HG03558 (cell line): ENCODE data around the gene ROBO1.

Experiments
- ATAC-seq: cut with Tn5 transposase; IDR thresholded peaks from one replicate; pipeline ENCODE4 v1.9.1; 2021; ENCODE audit warnings: moderate number of reproducible peaks; ENCODE audit not compliant: unreplicated experiment; ENCODE audit errors: extremely low read depth

The ROBO1 gene

DNA sequence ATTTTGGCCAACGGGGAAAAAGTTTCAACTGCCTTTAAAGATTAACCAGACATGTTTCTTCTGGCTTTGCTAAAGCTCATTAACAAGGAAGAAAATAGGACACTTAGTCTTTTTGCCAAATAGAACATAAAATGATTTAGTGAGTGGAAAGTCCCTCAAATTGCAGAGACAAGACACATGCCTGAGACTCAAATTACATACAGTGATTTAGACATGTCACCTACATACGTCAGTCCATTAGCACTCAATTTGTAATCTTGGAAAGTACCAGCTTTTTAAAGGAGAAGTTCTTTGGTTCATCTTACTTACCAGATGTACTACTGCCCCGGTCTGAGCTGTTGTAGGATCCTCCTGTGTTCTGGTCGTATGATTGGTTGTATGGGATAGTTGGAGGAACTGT is 1134.2 kb downstream of the ROBO1 start:
- no peak for ATAC-seq

DNA sequence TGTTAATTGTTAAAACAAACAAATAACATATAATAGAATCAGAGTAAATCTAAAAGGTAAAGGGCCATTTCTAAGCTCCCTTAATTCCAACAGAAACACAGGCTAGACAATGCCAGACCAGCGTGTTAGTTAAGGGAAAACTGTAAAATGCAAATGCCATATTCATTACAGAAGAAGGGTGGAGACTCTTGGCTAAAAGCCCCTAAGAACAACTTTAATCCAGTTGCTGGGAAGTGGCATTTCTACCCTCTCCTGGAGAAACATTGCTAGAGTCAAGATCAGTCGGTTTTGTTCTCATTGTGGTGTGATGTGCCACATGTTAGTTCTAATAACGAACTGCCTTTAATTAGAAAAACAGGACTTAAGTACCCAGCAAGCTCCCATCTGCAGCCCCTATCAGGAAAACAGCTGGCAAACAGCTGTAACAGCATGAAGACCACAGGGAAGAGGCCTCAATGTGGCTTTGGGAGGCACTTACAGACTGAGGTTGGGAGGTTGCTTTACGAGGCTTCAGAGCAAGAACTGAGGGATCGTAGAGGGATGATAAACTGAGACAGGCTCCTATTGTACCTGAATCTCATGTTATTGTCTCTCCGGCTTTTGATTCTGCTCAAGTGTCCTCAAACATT is 1134.8 kb downstream of the ROBO1 start:
- no peak for ATAC-seq

DNA sequence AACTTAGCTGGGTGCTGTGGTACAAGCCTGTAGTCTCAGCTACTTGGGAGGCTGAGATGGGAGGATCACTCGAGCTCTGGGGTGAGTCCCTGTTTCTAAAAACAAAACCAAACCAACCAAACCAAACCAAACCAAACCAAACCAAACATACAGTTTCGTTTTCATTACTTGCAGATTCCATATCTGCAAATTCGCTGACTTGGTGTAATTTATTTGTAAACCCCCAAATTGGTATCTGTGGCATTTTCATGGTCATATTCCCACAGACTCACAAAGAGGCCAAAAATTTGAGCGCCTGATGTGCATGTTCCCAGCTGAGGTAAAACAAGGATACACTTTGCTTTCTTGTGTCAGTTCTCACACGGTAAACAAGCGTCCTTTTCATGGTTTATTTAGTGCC is 1138.3 kb downstream of the ROBO1 start:
- ATAC-seq = no peak

DNA sequence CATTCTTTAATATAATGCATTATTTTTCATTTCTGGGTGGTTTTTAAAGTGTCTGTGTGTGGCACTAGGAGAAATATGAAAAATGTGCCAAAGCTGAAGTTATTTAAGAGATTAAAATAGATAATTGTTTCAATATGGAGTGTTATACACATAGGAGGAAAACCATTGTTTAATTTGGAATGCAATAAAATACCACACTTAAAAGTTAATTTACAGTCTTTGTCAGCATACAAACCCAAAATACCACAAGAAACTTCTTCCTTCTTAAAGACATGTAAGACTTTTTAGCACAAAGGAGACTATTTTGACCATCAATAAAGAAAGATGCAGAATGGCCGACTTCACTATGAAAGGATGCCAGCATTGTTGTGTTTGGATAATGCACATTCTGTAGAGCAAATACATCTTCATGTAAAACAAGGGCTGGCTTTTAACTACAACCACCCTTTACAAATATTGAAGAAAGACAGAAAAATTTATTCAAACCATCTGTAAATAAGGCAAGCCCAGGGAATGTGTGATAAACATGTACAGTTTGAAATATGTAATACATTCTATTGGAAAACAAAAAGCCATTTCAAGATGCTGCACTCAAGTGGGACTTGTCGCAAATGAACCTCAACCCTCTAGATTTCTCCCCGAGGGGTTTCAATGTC is 1146.6 kb downstream of the ROBO1 start:
- no peak for ATAC-seq

DNA sequence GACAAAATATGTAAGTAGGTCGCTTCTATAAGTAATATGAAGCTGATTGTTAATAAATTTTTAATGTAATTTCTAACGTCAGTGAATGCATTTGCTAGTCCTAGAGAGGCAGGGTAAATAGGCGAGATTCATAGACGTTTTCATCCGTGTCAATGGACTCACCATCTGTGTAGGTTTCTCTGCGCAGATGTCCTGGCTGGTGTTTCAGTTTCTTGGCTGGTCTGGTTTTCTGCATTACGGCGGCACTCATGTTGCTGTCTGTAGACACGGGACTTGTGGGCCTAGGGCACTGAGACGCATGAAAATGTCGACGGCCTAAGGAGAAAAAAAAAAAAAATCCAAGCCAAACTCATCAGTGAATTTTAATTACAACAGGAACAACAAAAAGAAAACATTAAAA is 1153.3 kb downstream of the ROBO1 start:
- no peak for ATAC-seq

DNA sequence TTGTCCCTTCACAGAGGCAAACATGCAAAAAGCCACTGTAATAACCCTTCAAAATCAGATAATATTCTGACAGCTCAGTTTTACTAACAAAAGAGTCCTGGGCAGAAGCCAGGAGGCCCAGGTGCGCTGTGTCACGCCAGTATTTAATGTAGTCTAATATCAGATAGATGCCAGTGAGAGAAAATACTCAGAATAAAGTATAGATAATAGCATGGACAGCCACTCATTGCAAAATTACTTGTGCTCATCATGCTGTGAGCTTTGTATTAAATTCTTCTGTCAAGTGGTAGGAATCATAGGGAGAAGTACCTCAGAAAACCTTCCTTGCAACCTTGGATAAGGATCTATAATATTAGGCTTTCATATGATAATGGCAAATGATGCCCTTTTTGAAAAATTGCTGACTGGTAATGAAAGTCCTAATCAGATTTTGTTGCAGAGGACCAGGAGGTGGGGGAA is 1154.3 kb downstream of the ROBO1 start:
- ATAC-seq = no peak

DNA sequence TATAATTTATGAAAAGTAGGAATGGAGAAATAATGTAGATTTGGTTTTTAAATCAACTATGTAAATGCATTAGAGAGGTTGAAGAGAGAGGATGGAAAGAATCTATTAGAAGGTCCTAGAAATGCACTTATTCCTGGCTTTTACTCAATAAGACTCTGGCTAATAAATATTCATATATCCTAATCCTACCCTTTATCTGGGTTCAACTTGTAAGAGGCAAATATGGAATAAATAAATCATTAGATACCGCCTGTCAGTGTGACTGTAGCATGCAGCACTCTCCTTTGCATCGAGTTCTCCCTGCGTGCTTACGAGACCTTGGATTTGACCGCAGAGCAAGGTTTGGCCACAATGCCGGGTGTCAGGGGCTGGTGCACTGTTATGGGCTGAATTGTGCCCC is 1156.5 kb downstream of the ROBO1 start:
- no peak for ATAC-seq

DNA sequence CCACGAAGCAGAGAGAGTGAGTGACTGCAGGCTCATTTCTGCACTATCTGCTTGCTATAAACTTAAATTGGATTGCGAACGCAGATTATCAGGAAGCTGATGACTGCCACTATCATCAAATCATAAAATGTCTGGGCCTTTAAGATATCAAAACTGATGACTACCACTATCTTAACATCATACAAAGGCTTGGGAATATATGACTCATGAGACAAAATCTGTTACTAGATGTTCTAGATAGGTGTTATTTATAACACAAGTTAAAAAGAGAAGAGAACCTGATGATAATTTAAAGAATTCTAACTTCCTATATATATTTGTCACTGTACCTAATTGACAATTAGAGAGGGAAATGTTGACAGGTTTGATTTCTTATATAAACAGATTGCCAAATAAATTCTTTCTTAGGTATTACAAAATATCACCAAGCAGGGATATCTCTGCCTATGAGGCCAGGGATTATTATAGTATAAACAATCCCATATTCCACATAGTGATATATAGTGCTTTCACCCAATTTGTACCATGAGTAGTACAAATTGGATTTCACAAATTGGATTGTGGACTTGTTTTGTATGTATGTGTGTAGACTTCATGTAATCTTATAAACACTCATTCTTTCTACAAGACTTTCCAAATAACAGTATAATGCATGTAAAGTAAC is 1157.2 kb downstream of the ROBO1 start:
- no peak for ATAC-seq

DNA sequence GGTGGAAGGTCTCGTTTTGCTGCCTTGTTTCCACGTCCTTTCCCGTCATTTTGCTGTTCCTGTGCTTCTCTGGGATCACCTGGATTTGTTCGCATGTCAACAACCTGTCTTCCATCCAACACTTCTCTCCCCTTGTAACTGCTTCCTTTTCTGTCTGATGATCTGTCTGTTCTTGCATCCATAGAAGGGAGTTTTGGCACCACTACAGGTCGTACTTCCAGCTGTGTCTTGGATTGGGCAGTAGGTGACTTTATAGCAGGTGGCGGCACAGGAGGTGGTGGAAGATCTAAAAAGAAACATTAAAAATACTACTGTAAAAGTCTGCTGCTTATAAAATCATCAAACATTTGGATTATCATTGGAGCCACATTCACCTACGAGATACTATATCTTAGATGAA is 1161.0 kb downstream of the ROBO1 start:
- no peak for ATAC-seq

DNA sequence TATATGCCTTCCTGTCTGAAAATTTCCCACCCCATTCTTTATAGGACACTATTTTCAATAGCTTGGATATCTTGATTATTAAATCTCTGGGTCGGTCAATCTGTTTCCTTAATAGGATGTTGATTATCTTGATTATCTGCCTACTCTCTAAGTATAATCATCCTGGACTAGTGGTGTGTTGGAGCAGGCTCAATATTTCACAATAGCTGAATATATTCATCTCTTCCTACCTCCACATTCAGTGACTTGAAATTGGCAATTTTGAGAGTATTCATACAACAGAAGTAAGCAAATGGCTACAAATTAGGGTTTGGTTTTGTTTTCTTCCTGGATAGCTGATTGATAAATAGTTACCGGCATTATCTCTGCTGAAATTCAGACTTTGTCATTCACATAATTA is 1162.6 kb downstream of the ROBO1 start:
- ATAC-seq = no peak

DNA sequence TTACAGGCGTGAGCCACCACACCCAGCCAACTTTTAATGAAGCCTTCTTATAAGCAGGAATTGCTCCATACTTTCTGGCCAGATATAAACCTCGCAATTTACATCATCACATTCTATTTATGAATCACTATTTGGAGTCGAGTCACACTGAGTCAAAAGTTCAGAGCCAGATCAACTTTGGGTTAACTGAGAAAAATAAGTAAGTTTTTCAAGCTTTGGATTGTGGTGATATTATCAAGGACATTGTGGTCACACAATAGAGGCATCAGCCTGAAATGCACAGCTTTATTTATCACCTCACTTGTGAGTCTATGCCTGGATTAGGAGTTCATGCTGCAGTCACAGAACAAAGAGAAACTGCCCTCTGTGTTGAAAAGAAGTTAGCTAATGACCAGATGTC is 1163.5 kb downstream of the ROBO1 start:
- ATAC-seq = no peak

DNA sequence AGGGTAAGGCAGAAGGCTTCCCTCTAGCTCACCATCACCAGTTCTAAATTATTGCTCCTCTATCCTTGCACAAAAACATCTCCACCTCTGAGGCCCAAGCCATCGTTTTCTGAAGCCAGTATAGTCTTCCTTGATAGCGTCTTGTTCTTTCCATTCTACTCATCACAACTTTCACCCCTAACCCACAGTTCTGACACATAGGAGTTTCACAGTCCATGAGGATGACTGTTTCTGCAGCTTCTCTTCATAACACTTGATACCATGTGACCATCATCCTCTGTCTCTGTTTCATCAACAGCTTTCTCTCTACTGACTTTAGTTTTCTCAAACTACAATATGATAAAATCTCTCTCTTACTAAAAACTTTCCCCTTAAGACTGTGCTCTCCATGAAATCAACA is 1166.5 kb downstream of the ROBO1 start:
- ATAC-seq = no peak

DNA sequence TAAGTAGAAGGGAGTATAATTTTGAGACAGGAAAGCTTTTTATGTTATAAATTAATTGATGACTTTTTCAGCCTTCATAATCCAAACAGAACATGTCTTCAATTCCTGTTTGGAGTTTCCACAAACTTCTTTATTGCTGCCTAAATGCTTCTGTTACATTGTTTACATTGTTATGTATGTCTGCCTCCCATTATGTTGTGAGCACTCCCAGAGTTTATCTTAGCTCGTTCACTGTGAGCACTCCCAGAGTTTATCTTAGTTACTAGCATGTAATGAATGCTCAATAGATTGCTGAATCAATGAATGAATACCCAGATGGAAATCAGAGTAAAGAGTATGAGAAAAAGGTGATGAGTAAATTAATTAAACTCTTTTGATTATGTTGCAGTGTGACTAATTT is 1178.0 kb downstream of the ROBO1 start:
- no peak for ATAC-seq

DNA sequence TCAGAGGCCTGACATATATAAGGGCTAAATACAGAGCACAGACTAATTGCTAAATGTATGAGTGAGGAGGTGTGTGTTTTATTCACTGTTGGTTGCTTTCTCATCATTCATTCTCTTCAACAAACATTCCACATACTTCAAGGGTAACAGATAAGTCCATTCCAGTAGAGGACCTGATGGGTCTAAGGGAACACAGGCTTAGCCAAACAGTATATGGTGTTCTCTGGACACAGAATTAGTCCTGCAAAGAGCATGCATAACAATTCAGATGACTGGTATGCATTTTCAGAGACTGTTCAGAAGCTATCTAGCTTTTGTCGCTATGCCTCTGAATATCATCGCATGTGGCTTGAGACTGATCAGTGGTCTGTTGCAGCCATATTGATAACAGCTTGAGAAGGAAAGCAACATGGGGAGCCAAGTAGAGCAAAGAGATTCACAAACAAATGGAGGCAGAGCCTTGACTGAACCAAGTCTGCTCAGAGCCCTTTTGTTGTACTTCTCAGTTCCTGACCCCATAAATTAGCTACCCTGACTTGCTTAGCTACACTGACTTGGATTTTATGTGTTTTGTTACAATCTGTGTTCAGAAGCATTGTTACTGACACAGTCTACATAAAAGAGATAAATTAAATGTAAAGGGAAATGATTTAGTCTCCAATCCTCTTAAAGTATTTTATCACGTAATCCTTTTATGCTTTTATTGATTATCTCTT is 1178.7 kb downstream of the ROBO1 start:
- no peak for ATAC-seq

DNA sequence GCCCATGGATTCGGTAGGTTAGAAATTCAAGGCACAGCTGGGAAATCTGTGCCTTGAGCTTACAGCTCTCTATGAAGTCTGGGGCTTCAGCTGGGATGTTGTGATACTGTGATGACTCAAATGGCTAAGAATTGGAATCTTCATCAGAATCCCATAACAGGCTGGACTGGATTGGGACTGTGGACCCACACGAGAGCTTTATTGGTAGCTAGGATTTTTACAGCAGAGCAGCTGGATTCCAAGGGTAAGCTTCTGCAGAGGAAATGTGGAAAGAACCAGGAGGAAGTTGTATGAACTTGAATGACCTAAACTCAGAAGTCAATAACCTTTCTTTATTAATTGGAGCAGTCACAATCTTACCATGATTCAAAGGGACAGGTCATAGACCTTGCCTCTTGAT is 1187.1 kb downstream of the ROBO1 start:
- ATAC-seq = no peak

DNA sequence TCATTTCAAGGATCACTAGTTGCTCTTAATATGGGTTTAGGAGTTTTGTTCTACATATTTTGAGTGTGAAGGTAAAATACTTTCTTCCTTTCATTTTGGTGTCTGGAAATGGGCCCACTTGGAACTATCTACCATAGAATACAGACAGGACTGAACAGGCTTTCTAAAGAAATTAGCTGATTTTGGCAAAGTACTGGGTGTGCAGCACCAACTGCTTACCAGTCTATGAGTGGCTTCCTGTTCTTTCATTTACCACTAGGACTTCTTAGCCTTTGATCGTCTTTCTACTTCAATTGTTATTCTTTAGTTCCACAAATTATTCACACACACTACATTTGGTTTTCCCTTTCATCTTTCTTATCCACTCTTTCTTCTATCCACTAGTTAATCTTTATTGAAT is 1196.3 kb downstream of the ROBO1 start:
- no peak for ATAC-seq

DNA sequence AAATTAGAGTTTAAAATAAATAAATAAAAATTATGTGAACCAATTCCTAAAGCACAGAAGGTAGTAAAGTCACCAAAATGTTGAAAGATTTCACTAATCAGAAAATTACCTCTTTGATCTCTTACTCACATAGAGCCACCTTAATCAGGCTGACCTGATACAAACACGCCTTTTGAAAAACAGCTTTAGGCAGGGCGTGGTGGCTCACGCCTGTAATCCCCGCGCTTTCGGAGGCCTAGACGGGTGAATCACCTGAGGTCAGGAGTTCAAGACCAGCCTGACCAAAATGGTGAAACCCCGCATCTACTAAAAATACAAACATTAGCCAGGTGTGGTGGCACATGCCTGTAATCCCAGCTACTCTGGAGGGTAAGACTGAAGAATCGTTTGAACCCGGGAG is 1197.3 kb downstream of the ROBO1 start:
- no peak for ATAC-seq

DNA sequence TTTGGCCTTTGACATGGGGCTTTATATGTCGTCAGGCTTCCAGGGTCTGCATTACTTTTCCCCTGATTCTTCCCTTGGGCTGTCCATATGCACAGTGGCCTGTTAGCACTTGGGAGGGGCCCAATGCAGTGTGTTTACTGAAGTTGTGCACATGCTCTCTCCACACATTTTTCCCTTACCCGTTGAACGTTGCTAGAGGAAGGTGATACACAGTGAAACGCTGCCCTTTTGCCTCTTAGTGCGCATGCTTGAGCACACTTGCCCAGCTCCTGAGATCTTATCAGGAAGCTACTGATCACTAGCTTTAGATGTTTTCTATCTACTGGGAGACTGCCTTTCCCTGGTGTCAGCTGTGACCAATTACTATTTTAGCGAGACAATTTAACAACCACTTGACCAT is 1198.0 kb downstream of the ROBO1 start:
- ATAC-seq = no peak

DNA sequence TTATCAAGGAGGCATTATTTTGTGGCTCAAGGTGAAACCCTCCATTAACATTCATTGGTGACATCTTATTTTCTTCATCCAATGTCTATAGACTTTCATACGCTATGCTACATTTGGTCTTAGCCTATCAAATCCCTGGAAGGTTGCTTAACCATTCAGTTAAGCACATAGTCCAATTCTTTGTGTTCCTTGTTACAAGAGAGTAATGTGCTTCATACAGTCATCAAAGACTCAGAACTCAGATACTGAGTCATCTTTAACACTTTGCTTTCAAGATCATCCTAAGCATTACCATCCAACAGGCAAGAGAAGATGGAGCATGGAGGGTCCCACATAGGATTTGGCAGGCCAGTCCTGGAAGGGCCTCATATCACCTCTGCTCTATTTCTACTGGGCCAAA is 1202.1 kb downstream of the ROBO1 start:
- no peak for ATAC-seq

DNA sequence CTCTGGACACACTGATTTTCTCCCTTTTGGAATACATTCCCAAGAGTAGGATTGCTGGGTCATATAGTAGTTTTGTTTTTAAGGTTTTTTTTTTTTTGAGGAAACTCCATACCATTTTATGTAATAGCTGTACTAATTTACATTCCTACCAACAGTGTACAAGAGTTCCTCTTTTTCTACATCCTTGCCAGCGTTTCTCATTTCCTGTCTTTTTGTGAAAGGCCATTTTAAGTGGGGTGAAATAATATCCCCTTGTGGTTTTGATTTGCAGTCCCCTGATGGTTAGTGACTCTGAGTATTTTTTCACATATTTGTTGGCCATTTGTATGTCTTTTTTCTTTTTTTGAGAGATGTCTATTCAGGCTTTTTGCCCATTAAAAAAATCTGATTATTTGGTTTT is 1205.5 kb downstream of the ROBO1 start:
- no peak for ATAC-seq
